IMR-90 (cell line): Measurements from ENCODE around the gene TCERG1L.

ENCODE experiments used
- BHLHE40 ChIP-seq: fragments of 150-350 bp; IDR thresholded peaks from 2 replicates; pipeline ENCODE4 v1.6.1; 2016; ENCODE audit warnings: mild to moderate bottlenecking, low read depth, low read length
- CTCF ChIP-seq: conservative IDR thresholded peaks from 2 replicates; pipeline ENCODE4 v1.5.1; 2012; ENCODE audit warnings: mild to moderate bottlenecking, low read depth, low read length, improper control_type of control experiment
- MAZ ChIP-seq: IDR thresholded peaks from 2 replicates; pipeline ENCODE4 v1.6.1; 2012; ENCODE audit warnings: low read depth, mild to moderate bottlenecking, low read length, improper control_type of control experiment, moderate library complexity, borderline replicate concordance
- MXI1 ChIP-seq: IDR thresholded peaks from 2 replicates; pipeline ENCODE4 v1.6.1; 2012; ENCODE audit warnings: low read depth, mild to moderate bottlenecking, low read length, moderate library complexity, borderline replicate concordance
- RAD21 ChIP-seq: IDR thresholded peaks from 2 replicates; pipeline ENCODE4 v1.6.1; 2012; ENCODE audit warnings: low read length, improper control_type of control experiment
- RFX5 ChIP-seq: IDR thresholded peaks from 2 replicates; pipeline ENCODE4 v1.8.0; 2012; ENCODE audit warnings: low read depth, mild to moderate bottlenecking, low read length, moderate library complexity

- TF ChIP-seq CTCF = no peak
- TF ChIP-seq RAD21 = no peak
- TF ChIP-seq BHLHE40 = no peak
- no peak for TF ChIP-seq MXI1
- TF ChIP-seq MAZ = no peak
- no peak for TF ChIP-seq RFX5
These were observed 170.3 kb downstream of the TCERG1L start for GRCh38 chr10:131141207-131141606.
